Spleen (tissue), 7 donors: ENCODE measurements around the gene PUM2.

Experiments
- POLR2A ChIP-seq, 3 donors: fragments of 450-650 bp; IDR thresholded peaks; one replicate each; pipeline ENCODE4 v1.5.1; 2017; ENCODE audit warnings: antibody characterized with exemption in 3 of 3, mild to moderate bottlenecking in 1 of 3
- TF ChIP-seq, protein P1 (sequence below), 11 experiments: fragments of 200-600 bp in 7 of 11; fragments of 450-650 bp in 4 of 11; sonication (generic) in 4 of 11; IDR thresholded peaks in 8 of 11; conservative IDR thresholded peaks in 3 of 11; 1 replicate in 7 of 11; 2 replicates in 4 of 11; pipeline versions ENCODE4 v1.4.0 to v1.8.0; 2016 to 2021; ENCODE audit warnings: antibody characterized with exemption in 11 of 11, inconsistent platforms in 4 of 11, mild to moderate bottlenecking in 1 of 11
- donor health status: DM: no; HTN: no; CAD: no; lungs with moderate emphysema.
- donor health status: DM: no; HTN: no; CAD: no.
- donor health status: DM: no; HTN: no; CAD: no.

DNA sequence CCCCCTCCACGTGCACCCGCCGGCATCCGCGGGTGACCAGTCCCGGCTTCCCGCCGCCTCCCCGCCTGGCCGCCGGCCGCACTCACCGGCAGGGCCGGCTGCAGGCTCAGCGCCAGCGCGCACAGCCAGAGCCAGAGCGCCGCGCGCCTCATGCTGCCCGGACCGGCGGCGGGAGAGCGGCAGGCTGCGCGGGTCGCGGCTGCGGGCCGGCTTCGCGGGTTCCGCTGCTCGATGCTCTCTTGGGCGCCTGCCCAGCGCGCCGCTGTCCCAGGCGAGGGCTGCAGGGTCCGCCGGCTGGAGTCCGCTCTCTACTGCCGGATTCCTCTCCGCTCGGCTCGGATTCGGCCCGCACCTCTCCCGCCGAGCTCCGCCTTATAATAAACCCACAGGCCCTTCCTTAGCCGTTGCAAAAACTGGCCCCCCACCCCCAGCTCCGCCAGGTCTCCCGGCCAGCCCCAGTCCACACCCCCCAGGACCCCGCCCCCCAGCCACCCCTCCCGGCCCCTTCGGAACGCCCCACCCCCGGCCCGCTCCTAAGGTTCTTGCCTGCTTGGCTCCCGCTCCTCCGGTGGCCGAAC is 125.8 kb downstream of the PUM2 start, which contains the start of gene SDC1:
- TF ChIP-seq POLR2A (IDR thresholded peaks at IDR 0.05) = no peak
- TF ChIP-seq, protein P1, sequence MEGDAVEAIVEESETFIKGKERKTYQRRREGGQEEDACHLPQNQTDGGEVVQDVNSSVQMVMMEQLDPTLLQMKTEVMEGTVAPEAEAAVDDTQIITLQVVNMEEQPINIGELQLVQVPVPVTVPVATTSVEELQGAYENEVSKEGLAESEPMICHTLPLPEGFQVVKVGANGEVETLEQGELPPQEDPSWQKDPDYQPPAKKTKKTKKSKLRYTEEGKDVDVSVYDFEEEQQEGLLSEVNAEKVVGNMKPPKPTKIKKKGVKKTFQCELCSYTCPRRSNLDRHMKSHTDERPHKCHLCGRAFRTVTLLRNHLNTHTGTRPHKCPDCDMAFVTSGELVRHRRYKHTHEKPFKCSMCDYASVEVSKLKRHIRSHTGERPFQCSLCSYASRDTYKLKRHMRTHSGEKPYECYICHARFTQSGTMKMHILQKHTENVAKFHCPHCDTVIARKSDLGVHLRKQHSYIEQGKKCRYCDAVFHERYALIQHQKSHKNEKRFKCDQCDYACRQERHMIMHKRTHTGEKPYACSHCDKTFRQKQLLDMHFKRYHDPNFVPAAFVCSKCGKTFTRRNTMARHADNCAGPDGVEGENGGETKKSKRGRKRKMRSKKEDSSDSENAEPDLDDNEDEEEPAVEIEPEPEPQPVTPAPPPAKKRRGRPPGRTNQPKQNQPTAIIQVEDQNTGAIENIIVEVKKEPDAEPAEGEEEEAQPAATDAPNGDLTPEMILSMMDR (IDR thresholded peaks at IDR 0.05 in 8 of 11, conservative IDR thresholded peaks at IDR 0.05 in 3 of 11) = no peak
